Progenitor cell of endocrine pancreas (in vitro differentiated cells): ENCODE data around the gene CYP3A7. TPM values are rescaled to one million over a fixed set of nuclear protein-coding genes. Genes with fewer than 3 reads are reported as not detected.
"Not testable (repeated sequence)": the region's sequence is repeated elsewhere in the genome, so short reads cannot be mapped to it uniquely, and the experiment has no call there.

Experiments used
- DNase-seq: peaks from one replicate; pipeline ENCODE4 v3.0.0; 2021; ENCODE audit warnings: low spot score; ENCODE audit not compliant: unreplicated experiment
- H3K27ac Mint-ChIP-seq: 2 replicates; pipeline ENCODE4 v1.8.0; 2021; ENCODE audit warnings: mild to moderate bottlenecking, moderate library complexity, mixed read lengths
- H3K27me3 Mint-ChIP-seq: 2 replicates; pipeline ENCODE4 v1.8.0; 2021; ENCODE audit warnings: mixed read lengths
- H3K36me3 Mint-ChIP-seq: 2 replicates; pipeline ENCODE4 v1.8.0; 2022; ENCODE audit warnings: mixed read lengths; ENCODE audit not compliant: insufficient read depth
- H3K4me1 Mint-ChIP-seq: 2 replicates; pipeline ENCODE4 v1.8.0; 2021; ENCODE audit warnings: low read depth, mixed read lengths
- H3K4me3 Mint-ChIP-seq: 2 replicates; pipeline ENCODE4 v1.8.0; 2021; ENCODE audit warnings: low read depth, mild to moderate bottlenecking, moderate library complexity, mixed read lengths
- H3K9me3 Mint-ChIP-seq: 2 replicates; pipeline ENCODE4 v1.8.0; 2021; ENCODE audit warnings: low read depth, mixed read lengths
- CTCF ChIP-seq: fragments of 200-600 bp; sonication (generic); IDR thresholded peaks from one replicate; pipeline ENCODE4 v1.5.0; 2021; ENCODE audit warnings: antibody characterized with exemption, mild to moderate bottlenecking; ENCODE audit not compliant: unreplicated experiment
- total RNA-seq: library from RNA; stranded (reverse); gene quantifications from 2 replicates; pipeline ENCODE4 v1.2.1, GENCODE V29; 2021

Gene CYP3A7
- total RNA-seq, 1 donor from 2014 or later: not detected

- Mint-ChIP-seq H3K27me3 (no peaks in the 10 kb centered on the region), H3K27ac (no peak overlapping the region), H3K4me3 (no peak overlapping the region), H3K9me3 (peaks cover 7% of the 10 kb centered on the region), H3K4me1 (peaks cover 9% of the 10 kb centered on the region), H3K36me3 (no peaks in the 10 kb centered on the region)
- DNase-seq: no peak
- no peak for TF ChIP-seq CTCF
Observed at GRCh38 chr7:99748846-99749579, 14.0 kb upstream of the CYP3A7 start.

- not testable (repeated sequence) for H3K4me3 Mint-ChIP-seq, H3K27ac Mint-ChIP-seq, H3K4me1 Mint-ChIP-seq, H3K9me3 Mint-ChIP-seq, H3K36me3 Mint-ChIP-seq, H3K27me3 Mint-ChIP-seq, DNase-seq
Observed at GRCh38 chr7:99746915-99747314, 11.9 kb upstream of the CYP3A7 start.

GRCh38 chr7:99745395-99745794 is 10.4 kb upstream of the CYP3A7 start:
- not testable (repeated sequence) for H3K27me3 Mint-ChIP-seq, H3K27ac Mint-ChIP-seq, H3K4me1 Mint-ChIP-seq, H3K36me3 Mint-ChIP-seq, DNase-seq, H3K4me3 Mint-ChIP-seq, H3K9me3 Mint-ChIP-seq

- Mint-ChIP-seq H3K36me3 (no peaks in the 10 kb centered on the region), H3K27me3 (no peaks in the 10 kb centered on the region), H3K27ac (no peak overlapping the region), H3K4me3 (no peak overlapping the region), H3K4me1 (no peaks in the 10 kb centered on the region), H3K9me3 (peaks cover 7% of the 10 kb centered on the region)
- no peak for TF ChIP-seq CTCF
- DNase-seq: no peak
Observed at GRCh38 chr7:99742737-99743394, 7.9 kb upstream of the CYP3A7 start.

GRCh38 chr7:99741441-99741795 is 6.4 kb upstream of the CYP3A7 start:
- no peak for DNase-seq
- H3K36me3 Mint-ChIP-seq: no peaks in the 10 kb centered on the region
- H3K4me1 Mint-ChIP-seq: no peaks in the 10 kb centered on the region
- H3K9me3 Mint-ChIP-seq: peaks cover 7% of the 10 kb centered on the region
- H3K27me3 Mint-ChIP-seq: no peaks in the 10 kb centered on the region
- no peak overlapping the region for H3K4me3 Mint-ChIP-seq
- TF ChIP-seq CTCF: no peak
- no peak overlapping the region for H3K27ac Mint-ChIP-seq

GRCh38 chr7:99740573-99741440 is 5.8 kb upstream of the CYP3A7 start:
- Mint-ChIP-seq H3K4me1 (no peaks in the 10 kb centered on the region), H3K4me3 (no peak overlapping the region), H3K9me3 (peaks cover 5% of the 10 kb centered on the region), H3K27ac (no peak overlapping the region), H3K36me3 (no peaks in the 10 kb centered on the region), H3K27me3 (no peaks in the 10 kb centered on the region)
- no peak for TF ChIP-seq CTCF
- DNase-seq: no peak
